ENCODE results near the gene PLK1. TPM values are rescaled to one million over a fixed set of nuclear protein-coding genes. Genes with fewer than 3 reads are reported as not detected.

The PLK1 gene
- total RNA-seq, 1 experiment from 2014 or later: 126 TPM

Other genes with a start within 250 kb of the PLK1 start
- gene COG7, start 225.7 kb upstream of the PLK1 start, total RNA-seq (2014; rRNA removed; shearing (Covaris generic)): 17.1 and 26.4 TPM in 2 replicates
- 23.2 and 34.1 TPM in 2 replicates for gene GGA2, start 168.4 kb upstream of the PLK1 start, total RNA-seq (2014; rRNA removed; shearing (Covaris generic))
- gene EARS2, start 121.5 kb upstream of the PLK1 start, total RNA-seq (2014; rRNA removed; shearing (Covaris generic)): 101 and 105 TPM in 2 replicates
- gene UBFD1, start 121.2 kb upstream of the PLK1 start, total RNA-seq (2014; rRNA removed; shearing (Covaris generic)): 68.2 and 72.9 TPM in 2 replicates
- gene NDUFAB1, start 82.6 kb upstream of the PLK1 start, total RNA-seq (2014; rRNA removed; shearing (Covaris generic)): 304 and 426 TPM in 2 replicates
- gene PALB2, start 37.6 kb upstream of the PLK1 start, total RNA-seq (2014; rRNA removed; shearing (Covaris generic)): 21.7 and 26.1 TPM in 2 replicates
- gene DCTN5, start 37.4 kb upstream of the PLK1 start, total RNA-seq (2014; rRNA removed; shearing (Covaris generic)): 35.2 and 38.2 TPM in 2 replicates
- gene ERN2, start 34.3 kb downstream of the PLK1 start, total RNA-seq (2014; rRNA removed; shearing (Covaris generic)): 3.2 and 3.7 TPM in 2 replicates
- gene CHP2, start 76.1 kb downstream of the PLK1 start, total RNA-seq (2014; rRNA removed; shearing (Covaris generic)): 1.9 and 2.1 TPM in 2 replicates
- gene PRKCB, start 157.1 kb downstream of the PLK1 start, total RNA-seq (2014; rRNA removed; shearing (Covaris generic)): 0.44 and 0.80 TPM in 2 replicates